GM03348 (cell line): ENCODE data around the gene SLC47A1.
"Not testable (repeated sequence)": the region's sequence is repeated elsewhere in the genome, so short reads cannot be mapped to it uniquely, and the experiment has no call there.

Experiments
- DNase-seq: peaks from one replicate; pipeline ENCODE4 v3.0.0; 2012; ENCODE audit warnings: low spot score

The SLC47A1 gene

GRCh38 chr17:19554393-19554792 lies 20.7 kb downstream of the SLC47A1 start:
- DNase-seq = no peak

- no peak for DNase-seq
Measured at GRCh38 chr17:19555746-19556145, 22.1 kb downstream of the SLC47A1 start.

GRCh38 chr17:19558946-19559345 lies 25.3 kb downstream of the SLC47A1 start:
- no peak for DNase-seq

GRCh38 chr17:19561697-19562318 lies 28.2 kb downstream of the SLC47A1 start:
- no peak for DNase-seq

GRCh38 chr17:19565817-19566575 lies 32.3 kb downstream of the SLC47A1 start:
- no peak for DNase-seq

- DNase-seq = no peak
Measured at GRCh38 chr17:19567216-19568015, 33.8 kb downstream of the SLC47A1 start.

GRCh38 chr17:19568016-19568350 lies 34.3 kb downstream of the SLC47A1 start:
- no peak for DNase-seq

- DNase-seq = no peak
Measured at GRCh38 chr17:19569785-19570543, 36.3 kb downstream of the SLC47A1 start.

GRCh38 chr17:19570544-19571062 lies 36.9 kb downstream of the SLC47A1 start:
- DNase-seq = no peak

- DNase-seq = no peak
Measured at GRCh38 chr17:19573075-19573474, 39.4 kb downstream of the SLC47A1 start.

GRCh38 chr17:19574956-19575355 lies 41.3 kb downstream of the SLC47A1 start:
- peak; percentile 25 for DNase-seq

- DNase-seq = no peak
Measured at GRCh38 chr17:19578545-19578944, 44.9 kb downstream of the SLC47A1 start.

GRCh38 chr17:19579192-19579761 lies 45.6 kb downstream of the SLC47A1 start:
- no peak for DNase-seq

GRCh38 chr17:19579867-19580565 lies 46.4 kb downstream of the SLC47A1 start:
- peak; percentile 52 for DNase-seq

GRCh38 chr17:19580566-19580920 lies 46.9 kb downstream of the SLC47A1 start:
- DNase-seq = not testable (repeated sequence)

GRCh38 chr17:19582152-19582551 lies 48.5 kb downstream of the SLC47A1 start:
- not testable (repeated sequence) for DNase-seq

- no peak for DNase-seq
Measured at GRCh38 chr17:19583871-19584270, 50.2 kb downstream of the SLC47A1 start.

- no peak for DNase-seq
Measured at GRCh38 chr17:19590451-19590850, 56.8 kb downstream of the SLC47A1 start.

GRCh38 chr17:19590912-19591551 lies 57.4 kb downstream of the SLC47A1 start:
- no peak for DNase-seq

- no peak for DNase-seq
Measured at GRCh38 chr17:19592316-19592715, 58.7 kb downstream of the SLC47A1 start.

- DNase-seq = no peak
Measured at GRCh38 chr17:19596869-19597268, 63.2 kb downstream of the SLC47A1 start.
